Measurements from ENCODE around the gene UBE2M. TPM values are rescaled to one million over a fixed set of nuclear protein-coding genes. Genes with fewer than 3 reads are reported as not detected.
A peak's percentile ranks its signal among the peaks of the same experiment; 100 is the strongest.

Gene UBE2M
- total RNA-seq, 1 experiment from 2014 or later: 127 TPM

DNA sequence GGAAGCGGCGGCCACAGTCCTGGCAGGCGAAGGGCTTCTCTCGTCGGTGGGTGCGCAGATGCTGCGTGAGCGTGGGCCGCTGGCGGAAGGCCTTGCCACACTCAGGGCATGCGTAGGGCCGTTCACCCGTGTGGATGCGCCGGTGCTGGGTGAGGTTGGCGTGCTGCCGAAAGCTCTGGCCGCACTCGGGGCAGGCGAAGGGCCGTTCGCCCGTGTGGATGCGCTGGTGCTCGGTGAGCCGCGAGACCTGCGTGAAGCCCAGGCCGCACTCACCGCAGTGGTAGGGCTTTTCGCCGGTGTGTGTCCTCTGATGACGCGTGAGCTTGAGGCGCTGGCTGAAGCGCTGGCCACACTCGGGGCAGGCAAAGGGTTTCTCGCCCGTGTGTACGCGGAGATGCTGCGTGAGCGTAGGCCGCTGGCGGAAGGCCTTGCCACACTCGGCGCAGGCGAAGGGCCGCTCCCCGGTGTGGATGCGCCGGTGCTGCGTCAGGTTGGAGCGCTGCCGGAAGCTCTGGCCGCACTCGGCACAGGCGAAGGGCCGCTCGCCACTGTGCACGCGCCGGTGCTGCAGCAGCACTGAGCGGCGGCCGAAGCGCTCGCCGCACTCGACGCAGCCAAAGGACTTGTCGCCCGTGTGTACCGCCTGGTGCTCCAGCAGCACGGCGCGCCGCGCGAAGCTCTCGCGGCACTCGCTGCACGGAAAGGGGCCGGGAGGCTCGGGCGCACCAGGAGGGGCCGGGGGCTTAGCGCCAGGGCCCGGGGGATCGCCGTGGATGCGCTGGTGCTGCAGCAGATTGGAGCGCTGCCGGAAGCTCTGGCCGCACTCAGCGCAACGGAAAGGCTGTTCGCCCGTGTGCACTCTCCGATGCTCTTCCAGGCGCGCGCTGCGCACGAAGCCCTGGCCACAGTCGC lies 4.0 kb upstream of the UBE2M start:
- no peak for TF ChIP-seq CTCF (conservative IDR thresholded peaks at IDR 0.05)
- Mint-ChIP-seq H3K9me3 (no peaks in the 10 kb centered on the region; a peak in 1 of 5 replicates), H3K4me1 (peaks cover 2 to 14% of the 10 kb centered on the region in 2 experiments; a peak in 3 of 4 replicates), H3K27ac (no peak overlapping the region), H3K36me3 (ENCODE audit: insufficient read depth in 1 of 3, low read depth in 3 of 3) (peaks cover 6 to 25% (median 11%) of the 10 kb centered on the region in 3 experiments; a peak in 6 of 7 replicates), H3K27me3 (ENCODE audit: low read depth) (no peaks in the 10 kb centered on the region; the same call in 1 of the 2 replicates), H3K4me3 (no peak overlapping the region)
- Histone ChIP-seq H2BK5ac (ENCODE audit: insufficient read length, low read length) (no peak overlapping the region), H3K9ac (ENCODE audit: extremely low read depth, insufficient read length, low read length) (no peak overlapping the region), H2BK15ac (ENCODE audit: low read depth, low read length) (no peak overlapping the region), H3K4me2 (ENCODE audit: insufficient read depth, insufficient read length, low read length) (no peak overlapping the region), H3K23ac (ENCODE audit: insufficient read length, low read depth, low read length) (no peak overlapping the region), H4K5ac (ENCODE audit: insufficient read length, low read depth, low read length) (no peak overlapping the region), H3K4me1 (ENCODE audit: insufficient read depth, low read length) (no peaks in the 10 kb centered on the region), H4K91ac (ENCODE audit: insufficient read length, low read depth, low read length) (no peak overlapping the region), H3K4ac (ENCODE audit: low read depth, low read length) (no peak overlapping the region), H3K9me3 (ENCODE audit: control insufficient read depth, low read depth, low read length) (no peaks in the 10 kb centered on the region), H2AK5ac (ENCODE audit: insufficient read length, low read length) (no peak overlapping the region), H3K79me2 (ENCODE audit: insufficient read depth, low read length) (peaks cover 5% of the 10 kb centered on the region; the same call in 1 of the 2 replicates), H2BK120ac (ENCODE audit: low read depth, low read length, poor library complexity, severe bottlenecking) (no peak overlapping the region), H3K14ac (ENCODE audit: insufficient read depth, low read length) (no peak overlapping the region; the same call in 1 of the 2 replicates), H3T11ph (ENCODE audit: low read length) (no peak overlapping the region), H3K56ac (ENCODE audit: insufficient read length, low read depth, low read length) (no peak overlapping the region), H4K20me1 (ENCODE audit: control insufficient read depth, insufficient read depth, insufficient read length) (no peaks in the 10 kb centered on the region), H3K27ac (ENCODE audit: insufficient read length, low read depth, low read length) (no peak overlapping the region), H3K27me3 (ENCODE audit: insufficient read depth, low read length) (no peaks in the 10 kb centered on the region), H2AFZ (ENCODE audit: low read length) (no peak overlapping the region), H2BK12ac (ENCODE audit: insufficient read length, low read depth, low read length) (no peak overlapping the region), H3K23me2 (ENCODE audit: insufficient read length, low read depth, low read length, poor library complexity, severe bottlenecking) (peaks cover 4% of the 10 kb centered on the region), H3K79me1 (ENCODE audit: insufficient read depth, low read depth, low read length, poor library complexity, severe bottlenecking) (no peaks in the 10 kb centered on the region), H3K18ac (ENCODE audit: insufficient read length, low read depth, low read length) (no peak overlapping the region), H4K8ac (replicated peaks; ENCODE audit: insufficient read length, low read depth, low read length) (no peak overlapping the region), H2BK20ac (ENCODE audit: low read depth, low read length, poor library complexity, severe bottlenecking) (no peak overlapping the region)
- no CpG with 5 or more reads among the region's 107 CpGs for WGBS (ENCODE audit: extremely low coverage, insufficient read length, low lambda C conversion rate)
- peak; percentile 44 for DNase-seq

Data from H9 (cell line).